CD4-positive, alpha-beta T cell treated with Interleukin-17A for 4 hours (primary cell): Measurements from ENCODE around the gene EPS15.

Source experiments
- DNase-seq: peaks from one replicate; pipeline ENCODE4 v3.0.0-alpha.2; 2020; ENCODE audit warnings: mixed read lengths

Gene EPS15

DNA sequence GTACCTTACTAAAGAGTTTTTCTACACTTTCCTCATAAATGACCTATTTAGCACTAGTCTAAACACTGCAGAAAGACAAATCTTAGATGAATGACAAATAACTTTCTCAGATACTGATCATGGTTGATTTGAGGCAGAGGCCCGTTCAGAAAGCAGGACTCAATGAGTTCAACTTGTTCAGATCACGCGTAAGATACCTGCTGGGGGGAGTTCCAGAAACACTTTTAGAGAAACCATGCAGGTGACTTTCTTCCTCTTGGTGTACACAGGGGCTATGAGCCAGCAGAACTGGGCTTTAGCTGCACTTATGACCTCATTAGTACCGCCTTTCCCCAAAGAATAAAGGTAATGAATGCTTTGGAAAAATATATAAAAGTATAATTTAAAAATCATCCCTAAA is 149.9 kb downstream of the EPS15 start:
- no peak for DNase-seq

DNA sequence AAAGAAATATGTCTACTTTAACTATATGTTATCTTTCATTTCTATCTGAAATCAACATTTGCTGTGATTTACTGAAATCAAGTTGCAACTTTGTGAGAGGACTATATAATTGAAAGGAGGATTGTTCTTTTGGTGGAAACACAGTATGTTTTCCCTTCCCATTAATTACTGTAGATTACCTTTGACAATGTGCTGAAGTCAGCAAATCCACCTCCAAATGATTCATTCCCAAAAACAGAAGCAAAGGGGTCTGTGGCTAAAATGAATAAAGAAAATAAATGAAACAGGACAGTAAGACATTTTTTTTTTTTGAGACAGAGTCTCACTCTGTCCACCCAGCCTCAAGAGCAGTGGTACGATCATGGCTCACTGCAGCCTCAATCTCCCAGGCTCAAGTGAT is 153.3 kb downstream of the EPS15 start:
- DNase-seq: no peak

DNA sequence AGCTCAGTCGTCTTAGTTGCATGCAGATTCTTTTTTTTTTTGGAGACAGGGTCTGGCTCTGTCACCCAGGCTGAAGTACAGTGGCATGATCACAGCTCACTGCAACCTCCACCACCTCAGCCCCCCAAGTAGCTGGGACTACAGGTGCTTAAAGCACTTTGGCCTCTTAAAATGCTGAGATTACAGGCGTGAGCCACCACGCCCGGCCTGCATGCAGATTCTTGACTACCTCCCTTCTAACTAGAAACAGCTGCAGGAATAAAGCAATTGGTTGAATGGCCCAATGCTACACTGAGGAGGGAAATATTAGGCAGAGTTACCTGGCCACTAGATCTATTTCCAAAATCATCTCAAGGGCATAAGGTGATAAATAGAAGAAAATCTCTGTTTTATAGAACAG is 159.2 kb downstream of the EPS15 start:
- no peak for DNase-seq

DNA sequence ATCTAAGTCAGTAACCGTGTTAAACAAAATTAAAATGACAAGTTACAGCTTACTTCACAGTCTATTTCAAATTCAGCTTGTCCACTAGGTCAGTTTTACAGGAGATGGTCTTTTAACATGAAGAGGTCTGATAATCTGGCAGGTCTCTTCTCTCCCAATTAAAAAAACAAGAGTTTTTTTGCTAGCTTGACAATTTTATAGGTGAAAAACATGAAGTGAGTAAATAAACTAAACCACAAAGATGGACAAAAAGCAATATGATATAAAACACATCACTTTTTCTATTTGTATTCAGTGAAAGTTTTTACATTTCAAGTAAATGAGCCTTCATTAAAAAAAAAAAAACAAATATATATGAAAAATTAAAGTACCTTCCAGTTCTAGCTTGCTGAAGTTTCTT is 163.7 kb downstream of the EPS15 start:
- DNase-seq: no peak

DNA sequence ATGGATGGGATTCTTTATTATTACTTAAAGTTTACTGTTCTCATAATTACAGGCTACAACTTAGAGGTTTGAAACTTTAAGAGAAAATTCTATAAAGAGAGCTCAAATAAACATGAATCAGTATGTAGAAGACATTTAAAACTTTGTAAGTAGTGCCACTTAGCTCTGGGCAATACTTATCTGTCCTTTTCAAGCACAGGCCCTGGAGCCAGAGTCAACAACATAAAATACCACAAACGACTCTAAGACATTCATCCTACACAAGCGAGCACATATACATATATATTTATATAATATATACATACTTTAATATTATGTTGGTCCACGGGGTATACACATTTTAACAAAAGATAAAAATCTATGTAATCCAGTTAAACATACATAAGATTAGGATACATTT is 164.7 kb downstream of the EPS15 start:
- DNase-seq: no peak

DNA sequence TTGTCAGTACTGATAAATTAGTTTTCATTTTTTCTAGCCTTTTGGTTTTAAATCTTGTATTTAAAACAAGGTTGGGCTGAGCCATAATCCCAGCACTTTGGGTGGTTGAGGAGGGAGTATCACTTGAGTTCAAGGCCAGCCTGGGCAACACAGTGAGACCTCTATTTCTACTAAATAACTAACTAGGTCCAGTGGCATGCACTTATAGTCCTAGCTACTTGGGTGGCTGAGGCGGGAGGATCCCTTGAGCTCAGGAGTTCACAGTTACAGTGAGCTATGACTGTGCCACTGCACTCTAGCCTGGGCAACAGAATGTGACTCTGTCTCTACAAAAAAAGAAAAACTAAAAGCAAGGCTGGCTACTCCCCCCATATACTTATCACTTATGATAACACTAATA is 167.2 kb downstream of the EPS15 start:
- DNase-seq: no peak

DNA sequence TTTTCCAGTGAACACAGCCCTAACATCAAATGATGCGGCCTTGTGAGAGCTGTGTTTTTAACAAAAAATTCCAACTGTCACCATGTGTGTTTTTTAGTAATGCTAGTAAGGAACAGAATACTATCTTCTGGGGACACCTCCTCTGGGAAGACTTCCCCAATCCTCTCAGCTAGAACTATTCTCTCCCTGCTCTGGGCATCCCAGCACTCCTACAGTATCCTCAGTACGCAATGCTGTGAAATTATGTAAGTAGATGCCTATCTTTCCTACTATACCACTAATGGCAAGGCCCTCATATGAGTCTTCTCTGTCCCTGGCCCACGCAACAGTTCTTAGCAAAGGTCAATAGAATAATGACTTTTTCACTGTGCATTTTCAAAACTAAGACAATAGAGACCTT is 169.2 kb downstream of the EPS15 start:
- no peak for DNase-seq

DNA sequence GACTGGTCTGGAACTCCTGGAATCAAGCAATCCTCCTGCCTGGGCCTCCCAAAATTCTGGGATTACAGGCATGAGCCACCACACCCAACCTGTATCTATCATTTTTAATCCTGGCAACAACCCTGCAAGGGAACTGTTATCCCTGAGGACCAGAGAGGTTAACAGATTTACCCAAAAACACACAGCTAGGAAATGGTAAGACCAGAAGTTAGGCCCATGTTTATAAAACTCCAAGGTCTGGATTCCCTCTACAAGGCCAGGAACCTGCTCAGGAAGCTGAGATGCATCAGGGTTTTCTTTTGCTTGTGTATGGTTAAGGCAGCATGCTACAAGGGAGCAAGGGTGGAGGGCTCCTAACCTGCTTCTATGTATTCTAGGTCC is 170.9 kb downstream of the EPS15 start:
- DNase-seq: no peak

DNA sequence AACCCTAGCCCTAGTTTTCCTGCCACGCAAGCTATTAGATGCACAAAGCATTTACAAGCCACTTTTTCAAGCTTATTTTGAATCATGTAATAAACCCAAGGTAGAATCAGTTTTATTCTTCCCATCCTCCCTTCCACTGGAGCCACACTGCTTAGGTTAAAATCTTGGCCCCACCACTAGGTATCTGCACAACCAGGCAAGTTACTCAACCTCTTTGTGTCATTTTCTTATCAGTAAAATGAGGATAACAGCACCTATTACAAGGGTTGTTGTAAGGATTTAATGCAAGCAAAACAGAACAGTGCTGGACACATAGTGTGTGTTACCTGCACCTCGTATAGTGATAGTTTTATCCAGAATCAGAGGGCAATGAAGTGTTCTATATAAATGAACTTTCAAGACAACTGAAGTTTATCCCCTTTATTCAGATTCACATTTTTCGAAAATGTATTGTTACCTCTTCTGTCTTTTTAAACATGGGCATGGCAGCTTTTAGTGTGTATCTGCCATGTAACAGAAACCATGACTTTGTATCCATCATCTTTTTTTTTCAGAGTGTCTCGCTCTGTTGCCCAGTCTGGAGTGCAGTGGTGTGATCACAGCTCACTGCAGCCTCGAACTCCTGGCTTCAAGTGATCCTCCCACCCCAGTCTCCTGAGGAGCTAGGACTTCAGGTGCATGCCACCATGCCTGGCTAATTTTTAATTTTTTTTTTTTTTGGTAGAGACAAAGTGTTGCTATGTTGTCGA is 171.5 kb downstream of the EPS15 start:
- DNase-seq: no peak

DNA sequence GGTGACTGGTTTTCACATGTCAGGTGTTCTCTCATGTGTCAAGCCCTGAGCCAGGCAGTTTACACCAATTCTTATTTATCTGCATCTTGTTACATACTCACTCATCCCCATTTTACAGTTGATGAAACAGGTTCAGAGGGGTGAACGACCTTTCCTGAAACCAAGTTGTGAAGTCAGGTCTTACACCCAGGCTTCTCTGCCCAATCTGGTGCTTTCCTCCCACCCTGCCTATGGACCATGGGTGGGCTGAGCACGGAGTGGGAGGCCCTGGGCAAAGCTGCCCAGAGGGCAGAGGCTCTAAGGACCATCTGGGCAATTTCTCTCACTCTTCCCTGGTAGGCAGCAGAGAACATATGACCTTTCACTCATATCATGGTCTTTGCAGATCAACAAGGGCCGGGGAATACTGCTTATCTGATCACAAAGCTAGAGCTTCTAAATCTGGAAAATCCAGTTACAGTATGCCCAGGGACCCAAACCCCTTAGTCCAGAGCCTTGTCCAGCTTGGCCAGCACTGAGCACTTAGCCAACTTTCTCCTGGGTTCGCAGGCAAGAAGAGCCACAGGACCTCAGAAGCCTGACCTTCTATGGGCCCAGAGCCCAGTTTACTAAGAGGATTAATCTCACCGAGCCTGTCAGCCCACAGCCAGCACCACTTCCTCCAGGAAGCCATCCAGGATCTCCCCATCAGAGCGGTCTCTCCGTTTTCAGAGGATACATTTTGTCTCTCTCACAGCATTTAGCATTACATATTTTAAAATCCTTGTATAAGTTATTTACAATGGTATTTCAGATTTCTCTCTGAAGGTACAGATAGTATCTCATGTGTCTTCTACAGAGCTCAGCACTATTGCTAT is 172.8 kb downstream of the EPS15 start:
- DNase-seq: no peak

DNA sequence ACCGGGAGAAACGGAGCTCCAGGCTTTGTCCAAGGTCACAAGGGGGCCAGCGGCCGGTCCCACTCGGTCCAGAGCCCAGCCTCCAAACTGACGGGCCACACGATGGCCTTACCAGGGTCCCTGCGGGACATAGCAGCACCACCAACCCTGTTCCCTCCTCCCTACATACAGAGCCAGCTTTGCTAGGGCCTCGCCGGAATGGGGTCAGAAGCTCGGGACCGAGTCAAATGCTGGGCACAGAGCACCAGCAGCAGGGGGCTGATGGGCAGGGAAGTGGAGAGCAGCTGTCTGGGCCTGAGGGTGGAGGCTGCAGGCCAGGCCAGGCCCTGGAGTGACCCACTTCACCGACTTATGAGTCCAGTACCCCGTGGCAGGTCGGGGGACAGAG is 173.8 kb downstream of the EPS15 start:
- DNase-seq: no peak

DNA sequence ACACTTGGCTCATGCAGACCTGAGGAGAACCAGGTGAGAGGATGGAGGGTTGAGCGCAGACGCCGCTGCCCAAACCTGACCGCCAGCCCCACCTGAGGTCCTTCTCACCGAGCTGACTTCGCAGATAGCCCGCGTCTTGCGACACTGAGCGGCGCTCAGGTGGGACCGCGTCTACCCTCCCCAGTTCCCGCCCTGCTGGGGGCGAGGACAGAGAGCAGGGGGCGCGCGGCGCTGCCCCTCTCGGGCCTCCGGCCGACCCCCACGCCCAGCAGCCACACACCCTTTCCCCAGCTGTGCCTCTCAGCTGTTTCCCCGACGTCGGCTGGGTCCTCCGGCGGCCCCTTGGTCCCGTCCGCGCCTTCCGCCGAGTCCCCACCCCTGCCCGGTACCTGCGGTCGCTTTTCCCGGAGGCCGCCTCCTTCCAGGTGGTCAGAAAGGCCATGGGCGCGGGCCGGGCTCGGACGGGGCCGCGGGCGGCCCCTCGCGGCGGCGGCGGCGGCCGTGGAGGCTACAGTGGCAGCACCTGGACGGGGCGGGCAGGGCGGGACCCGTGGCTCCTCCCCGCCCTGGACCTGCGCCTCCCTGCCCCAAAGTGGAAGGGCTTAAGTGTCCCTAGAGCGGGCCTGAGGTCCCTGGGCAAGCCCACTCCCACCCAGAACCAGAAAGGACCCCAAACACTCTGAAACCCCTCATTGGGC is 174.3 kb downstream of the EPS15 start:
- no peak for DNase-seq

DNA sequence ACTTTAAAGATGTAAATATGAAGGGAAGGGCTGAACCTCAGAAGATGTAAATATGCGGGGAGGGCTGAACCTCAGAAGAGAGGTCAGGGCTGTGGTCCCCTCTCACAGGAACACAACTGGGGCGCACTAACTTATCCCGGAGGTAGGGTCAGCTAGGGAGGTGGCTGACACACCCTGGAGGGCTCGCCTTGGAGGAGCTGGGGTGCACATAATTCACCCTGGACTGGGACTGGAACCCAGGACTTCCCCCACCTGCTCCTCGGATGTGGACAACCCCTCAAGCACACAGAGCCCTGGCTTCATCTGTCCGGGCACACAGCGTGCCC is 174.8 kb downstream of the EPS15 start:
- no peak for DNase-seq

DNA sequence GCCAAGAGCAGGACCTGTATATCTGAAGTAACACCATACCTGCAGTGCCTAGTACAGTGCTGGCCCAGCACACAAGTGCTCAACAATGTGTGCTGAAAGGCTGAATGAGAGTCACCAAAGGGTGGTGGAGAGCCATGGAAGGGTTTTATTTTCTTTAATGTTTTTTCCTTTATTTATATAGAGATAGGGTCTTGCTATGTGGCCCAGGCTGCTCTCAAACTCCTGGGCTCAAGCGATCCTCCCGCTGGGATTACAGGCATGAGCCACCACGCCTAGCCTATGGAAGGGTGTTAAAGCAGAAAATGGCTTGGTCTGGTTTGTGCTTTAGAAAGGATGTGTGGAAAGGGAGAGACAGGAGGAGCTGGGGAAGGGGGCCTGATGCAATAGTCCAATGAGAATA is 175.4 kb downstream of the EPS15 start:
- DNase-seq: no peak

DNA sequence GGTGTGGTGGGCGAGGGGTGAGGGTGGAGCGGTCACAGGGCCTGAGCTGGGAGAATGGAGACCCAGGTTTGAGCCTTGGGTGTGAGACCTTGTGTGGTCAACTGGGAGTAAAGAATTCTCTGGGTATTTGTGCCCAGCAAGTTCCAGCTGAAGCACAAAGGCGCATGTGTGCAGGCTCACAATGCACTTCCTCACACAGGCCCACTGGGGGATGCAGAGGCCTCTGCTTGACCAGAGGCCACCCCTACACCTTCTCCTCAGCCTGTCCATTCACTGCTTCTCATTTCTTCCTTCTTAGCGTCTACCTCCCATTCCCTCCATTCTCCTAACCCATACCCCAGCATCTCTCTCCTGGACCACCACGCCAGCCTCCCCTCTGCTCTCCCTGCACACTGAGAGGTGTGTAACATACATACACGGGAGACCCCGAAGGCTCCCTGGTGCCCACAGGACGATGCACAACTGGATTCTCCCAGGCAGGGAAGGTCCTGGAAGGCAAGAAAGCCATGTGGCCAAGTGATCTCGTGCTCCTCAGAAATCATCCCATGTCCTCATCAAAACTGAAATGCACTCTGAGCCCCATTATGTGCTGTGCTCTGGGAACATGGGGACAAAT is 176.4 kb downstream of the EPS15 start:
- DNase-seq: no peak

DNA sequence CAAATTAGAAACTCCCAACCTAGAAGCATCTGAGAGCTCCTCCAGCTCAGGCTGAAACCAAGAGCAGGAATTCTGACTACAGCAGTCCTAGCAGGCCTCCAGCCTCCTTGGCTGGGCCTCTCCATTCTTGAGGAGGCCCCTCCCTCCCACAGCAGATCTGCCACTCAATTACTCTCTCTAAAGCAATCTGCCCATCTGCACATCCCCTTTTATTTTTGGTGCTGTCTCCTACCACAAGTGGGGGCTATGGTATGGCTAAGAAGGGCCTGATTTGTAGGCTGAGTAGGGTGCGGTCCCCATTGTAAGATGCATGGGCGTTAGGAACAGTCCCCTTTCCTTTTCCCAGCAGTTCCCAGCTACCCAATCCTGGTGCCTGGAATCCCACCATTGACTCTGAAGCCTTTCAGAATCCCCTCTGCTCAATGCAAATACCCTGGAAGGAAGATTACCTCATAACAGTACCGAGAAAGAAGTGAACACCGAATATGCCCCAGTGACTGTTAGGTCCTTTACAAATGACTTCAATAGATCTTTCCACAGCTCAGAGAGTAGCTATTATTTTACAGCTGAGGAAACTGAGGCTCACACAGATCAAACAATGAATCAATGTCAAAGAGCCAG is 177.1 kb downstream of the EPS15 start:
- no peak for DNase-seq

DNA sequence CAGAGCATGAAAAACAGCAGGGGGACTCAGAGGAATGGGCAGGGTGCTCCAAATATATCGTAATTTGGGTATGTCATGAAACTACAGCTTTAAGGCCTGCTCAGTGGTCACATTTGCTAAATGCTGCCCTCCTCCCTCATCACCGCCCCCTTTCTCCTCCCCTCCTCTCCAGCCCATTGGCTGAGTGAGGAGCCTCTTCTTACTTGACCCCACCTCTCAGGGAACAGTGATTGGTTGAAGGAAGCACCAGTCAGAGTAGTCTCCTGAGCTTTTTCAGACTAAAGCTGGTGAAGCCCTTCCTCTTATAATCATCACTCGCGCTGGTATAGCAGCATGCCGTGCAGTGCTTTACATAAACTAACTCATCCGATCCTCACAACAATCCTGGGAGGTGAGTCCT is 178.7 kb downstream of the EPS15 start:
- DNase-seq: no peak

DNA sequence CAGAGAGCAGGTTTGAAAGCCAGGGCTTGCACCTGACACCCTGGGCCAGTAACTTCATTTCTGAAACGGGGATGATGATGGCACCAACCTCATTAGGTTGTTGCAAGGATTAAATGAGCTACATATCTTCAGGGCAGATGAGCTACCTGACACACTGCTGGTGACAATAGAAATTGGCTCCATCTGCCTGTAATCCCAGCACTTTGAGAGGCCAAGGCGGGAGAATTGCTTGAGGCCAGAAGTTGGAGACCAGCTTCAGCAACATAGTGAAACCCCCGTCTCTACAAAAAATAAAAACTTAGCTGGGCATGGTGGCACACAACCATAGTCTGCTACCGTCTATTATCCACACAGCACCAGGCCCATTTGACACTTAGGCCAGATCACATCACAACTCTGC is 182.4 kb downstream of the EPS15 start:
- no peak for DNase-seq

DNA sequence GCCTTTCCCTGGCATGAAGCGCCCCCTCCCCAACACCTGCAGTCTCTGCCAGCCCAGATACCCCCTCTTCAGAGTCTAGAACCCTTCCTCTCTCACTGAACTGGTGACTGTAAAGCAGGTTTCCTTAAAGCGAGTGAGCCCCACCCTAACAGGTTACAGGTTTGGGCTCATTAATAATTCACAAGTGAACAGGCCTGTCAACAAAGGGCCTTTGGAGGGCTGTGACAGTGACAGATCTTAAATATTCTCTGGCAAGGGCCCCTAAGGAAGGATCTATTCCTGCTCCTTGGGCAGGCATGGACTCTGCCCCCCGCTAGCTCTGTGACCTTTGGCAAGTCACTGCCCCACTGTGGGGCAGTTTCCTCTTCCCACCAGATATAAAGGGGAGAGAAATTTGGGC is 183.1 kb downstream of the EPS15 start:
- DNase-seq: no peak

DNA sequence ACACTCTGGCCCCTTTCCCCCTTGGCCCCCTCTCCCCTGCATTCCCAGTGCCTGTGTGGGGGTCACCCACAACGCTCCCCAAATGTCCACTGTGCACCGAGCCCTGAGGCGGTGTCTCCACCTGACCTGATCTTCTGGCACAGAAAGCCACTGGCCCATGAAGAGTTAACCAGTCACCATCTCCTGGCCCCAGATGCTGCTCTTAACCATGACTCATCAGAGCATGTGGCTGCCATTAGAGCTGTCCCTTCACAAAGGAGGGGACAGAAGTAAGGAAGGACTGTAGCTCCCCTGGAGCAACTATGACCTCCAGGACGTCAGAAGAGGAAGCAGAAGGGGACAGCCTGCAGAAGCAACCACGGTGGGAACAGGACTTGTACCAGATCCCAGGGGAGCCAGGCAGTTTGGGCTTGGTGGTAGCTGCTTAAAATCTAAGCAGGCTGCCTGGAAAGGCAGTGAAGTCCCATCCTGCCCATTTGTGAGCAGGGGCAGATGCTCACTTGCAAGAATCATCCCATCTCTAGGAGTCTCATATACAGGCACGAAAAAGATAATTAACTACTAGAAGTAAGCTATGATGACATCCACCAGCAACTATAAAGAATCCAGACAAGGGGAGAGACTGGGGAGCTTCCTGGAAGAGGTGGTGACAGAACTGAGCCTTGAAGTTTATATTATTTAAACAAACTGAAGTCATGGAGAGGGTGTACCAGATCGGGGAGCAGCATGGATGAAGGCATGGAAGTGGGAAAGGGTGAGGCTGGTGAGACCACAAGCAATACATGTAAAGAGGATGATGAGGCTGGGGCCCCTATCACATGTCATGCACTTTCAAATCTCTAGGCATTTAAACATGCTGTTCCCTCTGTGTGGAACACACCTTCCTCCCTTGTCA is 187.6 kb downstream of the EPS15 start:
- DNase-seq: no peak

DNA sequence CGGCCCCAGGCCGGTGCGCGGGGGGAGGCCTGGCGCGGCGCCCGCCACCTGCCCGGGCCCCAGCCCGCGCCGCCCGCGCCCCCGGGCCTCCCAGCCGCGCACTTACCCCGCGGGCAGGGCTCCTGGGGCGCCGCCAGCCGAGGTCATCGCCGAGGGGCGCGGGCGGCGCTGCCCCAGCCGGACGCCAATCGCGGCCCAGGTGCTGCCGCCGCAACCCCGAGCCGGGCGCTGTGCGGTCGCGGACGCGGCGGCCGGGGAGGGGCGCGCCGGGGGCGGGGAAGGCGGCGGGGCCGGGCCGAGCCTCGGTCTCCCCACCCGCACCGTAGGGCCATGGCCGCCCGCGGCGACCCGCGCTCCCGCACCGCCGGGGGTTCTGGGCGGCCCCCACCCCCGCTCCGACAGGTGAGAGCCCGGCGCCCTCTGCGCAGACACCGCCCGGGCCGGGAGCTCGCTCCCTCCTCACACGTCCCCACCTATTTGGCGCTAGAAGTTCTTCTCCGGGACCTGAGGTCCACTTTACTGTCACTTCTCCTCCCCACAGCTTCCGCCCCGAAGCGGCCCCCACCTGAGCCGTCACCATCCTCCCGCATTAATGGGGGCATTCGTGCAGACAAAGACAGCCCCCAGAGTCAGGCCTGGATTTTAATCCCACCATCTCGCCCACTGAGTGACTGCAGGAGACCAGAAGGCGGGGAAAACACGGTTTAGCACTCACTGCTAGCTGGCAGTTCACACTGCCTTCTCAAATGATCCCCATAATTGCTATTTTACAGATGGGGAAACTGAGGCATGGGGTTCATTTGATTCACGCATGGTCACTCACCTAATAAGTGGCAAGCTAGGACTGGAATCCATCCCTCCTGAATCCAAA is 188.5 kb downstream of the EPS15 start, which contains the start of gene TTC39A:
Gene TTC39A, minus strand, starts transcription at position 232 of the 871 bp plus-strand sequence. Its CDS starts 85 bp downstream, at position 147.
- DNase-seq: no peak
